HG03097 (cell line): Measurements from ENCODE around the gene PIP4K2A.

Experiments used
- ATAC-seq: cut with Tn5 transposase; IDR thresholded peaks from one replicate; pipeline ENCODE4 v1.9.1; 2021; ENCODE audit not compliant: unreplicated experiment, low FRiP score

Gene PIP4K2A

DNA sequence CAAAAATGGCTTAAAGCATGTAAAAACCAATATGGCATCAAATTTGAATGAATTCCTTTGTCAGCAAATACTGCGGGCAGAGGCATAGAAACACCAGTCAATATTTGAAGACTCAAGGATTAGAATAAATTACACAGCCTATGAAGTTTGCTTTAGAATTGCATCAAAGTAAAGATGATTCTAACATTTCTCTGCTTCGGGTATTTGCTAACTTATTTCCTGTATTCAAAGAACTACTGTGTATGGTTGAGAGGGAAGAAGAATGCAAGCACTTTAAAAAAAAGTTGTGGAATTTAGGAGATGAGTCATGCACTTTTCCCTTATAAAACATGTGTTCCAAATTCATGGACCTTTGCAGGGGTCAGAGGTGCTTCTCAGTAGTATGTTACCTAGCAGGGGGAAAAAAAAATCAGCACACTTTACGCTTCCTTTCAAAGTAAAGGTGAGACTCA, 90.1 kb downstream of the PIP4K2A start:
- ATAC-seq, result no peak

DNA sequence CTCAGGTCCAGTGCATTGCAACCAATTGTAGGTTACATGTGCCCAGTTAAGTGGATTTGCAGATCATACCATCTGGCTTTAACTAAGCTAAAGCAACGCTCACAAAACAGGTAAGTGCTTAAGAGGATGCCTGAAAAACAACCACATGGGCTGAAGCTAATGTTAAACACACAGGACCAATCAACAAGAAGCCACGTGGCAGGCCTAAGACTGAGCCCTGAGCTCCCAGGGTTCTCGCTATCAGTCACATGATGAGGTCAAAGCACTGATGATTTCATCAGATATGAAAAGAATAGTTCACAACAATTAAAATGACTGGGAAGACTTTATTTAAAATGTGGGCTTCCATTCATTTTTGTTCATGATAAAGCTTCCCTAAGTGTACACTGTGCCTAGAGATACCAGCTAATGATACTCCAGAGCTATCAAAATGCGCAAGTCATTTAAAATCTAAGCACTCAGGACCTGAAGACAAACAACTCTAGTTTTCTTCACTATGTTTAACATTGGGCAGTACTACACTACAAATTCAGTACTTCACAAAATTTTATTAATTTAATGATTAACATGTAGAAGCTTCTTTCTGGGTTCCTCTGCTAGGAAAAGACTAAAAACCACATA, 90.6 kb downstream of the PIP4K2A start:
- no peak for ATAC-seq

DNA sequence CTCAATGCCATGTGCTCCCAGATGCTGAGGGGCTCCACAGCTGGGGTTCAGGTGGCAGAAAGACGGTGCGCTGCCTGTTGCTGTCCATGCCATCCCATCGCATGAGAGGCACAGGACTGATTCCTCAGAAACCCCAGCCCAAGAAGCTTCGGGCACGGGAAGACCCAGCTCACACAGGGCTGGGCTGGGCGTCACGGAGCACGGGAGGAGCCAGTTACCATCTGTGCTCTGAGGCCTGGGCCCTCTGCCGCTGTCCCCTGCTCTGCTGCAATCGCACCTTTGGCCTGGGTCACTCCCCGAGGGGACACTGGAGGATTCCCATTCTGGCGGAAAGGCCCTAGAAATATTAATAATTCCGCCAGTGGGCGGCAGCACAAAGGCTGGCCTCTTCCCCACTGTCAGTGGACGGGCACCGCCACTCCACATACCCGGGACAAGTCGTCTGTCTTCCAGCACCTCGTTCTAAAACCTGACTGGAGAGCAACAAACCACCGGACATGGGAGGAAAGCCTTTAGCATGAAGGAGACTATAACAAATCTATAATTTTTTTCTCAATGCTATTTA, 92.1 kb downstream of the PIP4K2A start:
- no peak for ATAC-seq

DNA sequence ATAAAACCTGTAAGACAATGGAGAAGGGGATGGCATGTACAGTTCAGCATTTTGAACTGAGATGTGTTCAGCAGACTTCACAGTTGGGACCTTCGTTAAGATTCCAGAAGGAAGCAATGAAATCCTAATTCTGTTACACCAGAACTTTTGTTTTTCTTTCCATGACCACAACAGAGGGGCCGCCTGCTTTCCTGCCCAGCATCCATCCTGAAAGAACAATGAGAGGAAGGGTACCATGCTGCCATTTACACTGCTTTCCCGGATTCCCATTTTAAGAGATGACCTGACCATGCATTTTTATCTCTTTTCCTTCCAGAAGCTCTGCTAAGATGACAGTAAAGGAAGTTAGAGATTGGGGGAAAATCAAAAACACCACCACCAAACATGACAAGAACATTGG, 92.7 kb downstream of the PIP4K2A start:
- ATAC-seq, result no peak

DNA sequence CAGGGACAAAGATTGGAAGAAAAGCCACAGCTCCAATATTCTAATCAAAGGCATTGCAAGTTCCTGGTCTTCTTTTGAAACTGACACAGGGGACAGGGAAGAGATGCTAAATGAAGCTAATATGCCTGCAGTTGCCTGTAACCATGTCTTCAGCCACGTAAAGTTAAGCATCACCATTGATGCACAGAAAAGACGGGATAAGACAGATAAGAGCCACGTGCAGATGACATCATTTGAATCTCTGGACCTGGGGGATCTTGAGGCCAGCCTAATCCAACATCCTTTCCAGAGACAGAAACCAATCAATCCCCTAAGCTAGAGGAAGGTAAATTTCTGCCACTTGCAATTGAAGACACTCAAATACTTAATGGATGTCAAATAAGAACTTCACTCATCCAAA, 93.4 kb downstream of the PIP4K2A start:
- no peak for ATAC-seq

DNA sequence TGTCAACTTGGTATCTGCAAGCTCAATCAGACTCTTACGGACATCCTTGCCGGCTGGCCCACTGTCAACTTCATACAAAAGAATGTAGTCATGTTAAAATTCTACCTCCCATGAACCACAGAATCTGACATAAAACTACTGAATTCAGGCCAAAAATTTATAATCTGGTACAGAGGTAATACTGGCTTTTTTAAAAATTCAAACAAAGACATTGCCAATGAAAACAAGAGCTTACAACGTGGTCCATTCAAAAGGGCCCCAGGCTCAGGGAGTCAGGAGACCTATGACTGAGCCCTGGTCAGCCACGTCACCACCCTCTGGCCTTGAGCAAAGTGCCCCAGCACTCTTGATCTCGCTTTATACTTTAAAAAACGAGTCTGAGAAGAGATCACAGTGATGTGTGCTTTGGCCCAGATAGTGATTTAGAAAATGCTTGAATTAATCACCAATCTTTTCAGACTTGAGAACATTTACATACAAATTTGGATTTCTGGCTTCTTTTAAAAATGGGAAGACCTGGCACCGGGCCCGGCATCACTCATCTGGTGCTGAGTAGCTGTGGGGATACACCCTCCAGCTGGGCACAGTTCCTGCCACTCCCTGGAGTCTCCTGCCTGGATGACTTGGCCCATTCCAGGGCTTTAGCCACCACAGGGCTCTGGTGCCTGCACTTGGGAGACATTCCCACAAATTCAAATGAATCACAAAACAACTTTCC, 94.1 kb downstream of the PIP4K2A start:
- ATAC-seq, result no peak

DNA sequence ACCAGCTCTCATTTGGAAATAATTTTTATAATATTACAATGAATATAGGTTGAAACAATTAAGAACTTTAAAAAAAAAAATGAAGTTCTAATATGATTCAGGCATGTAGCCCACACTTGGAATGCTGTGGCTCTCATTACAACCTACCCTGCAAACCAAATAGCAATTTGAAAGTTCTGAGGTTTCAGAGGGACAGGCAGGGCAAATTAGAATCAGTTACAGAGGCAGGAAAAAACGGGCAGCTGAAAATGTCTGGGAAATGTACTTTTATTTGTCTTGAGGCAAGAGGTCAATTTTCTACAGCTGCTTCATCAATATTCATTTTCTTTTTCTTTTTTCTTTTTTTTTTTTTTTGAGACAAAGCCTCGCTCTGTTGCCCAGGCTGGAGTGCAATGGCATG, 95.3 kb downstream of the PIP4K2A start:
- ATAC-seq, result no peak

DNA sequence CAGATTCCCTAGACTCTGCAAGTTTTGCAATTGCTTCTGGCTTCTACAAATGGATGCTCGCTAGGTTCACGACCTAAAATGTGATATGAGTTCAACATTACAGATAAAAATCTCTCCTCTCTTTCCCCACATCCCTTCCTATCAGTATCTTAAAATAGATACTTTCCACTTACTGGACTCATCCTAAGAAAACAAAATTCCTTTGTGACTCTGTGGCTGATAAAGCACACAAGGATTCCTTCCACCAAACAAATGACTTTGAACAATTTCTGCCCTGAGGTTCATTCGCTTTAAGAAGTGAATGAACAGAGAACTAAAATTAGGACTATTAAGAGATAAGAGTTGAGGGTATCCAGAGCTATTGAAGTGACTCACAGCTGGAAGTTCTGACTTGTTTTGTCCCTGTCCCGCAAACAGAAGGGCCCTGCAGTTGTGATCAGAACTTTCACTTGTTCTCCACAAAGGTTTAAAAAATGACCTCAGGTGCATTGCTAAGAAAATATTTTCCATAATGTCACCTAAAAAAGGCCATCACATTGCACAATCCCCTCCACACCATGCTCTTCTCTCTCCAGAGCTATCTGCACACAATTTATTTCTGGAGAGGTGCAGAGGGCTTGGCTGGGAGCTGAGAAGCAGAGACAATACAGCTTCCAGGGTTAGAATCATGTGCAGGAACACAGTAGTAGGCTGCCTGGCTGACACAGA, 96.1 kb downstream of the PIP4K2A start:
- ATAC-seq, result no peak

DNA sequence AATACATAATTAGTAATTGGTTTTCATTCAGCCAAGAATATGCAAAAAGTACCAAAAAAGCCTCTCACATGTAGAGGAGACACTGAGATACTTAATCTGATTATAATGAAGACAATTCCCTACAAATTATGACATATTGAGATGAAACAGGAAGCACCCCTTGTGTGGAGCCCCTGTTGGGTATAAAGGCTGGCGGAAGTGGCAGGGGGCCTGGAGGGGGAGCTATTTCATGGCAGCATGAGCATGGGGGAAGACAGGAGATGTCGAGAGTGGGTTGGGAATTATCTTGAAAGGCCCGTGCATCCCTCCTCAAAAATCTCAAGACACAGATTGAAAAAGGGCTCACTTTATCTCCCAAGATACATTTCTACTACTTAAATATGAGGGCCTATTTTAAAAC, 96.9 kb downstream of the PIP4K2A start:
- ATAC-seq, result no peak

DNA sequence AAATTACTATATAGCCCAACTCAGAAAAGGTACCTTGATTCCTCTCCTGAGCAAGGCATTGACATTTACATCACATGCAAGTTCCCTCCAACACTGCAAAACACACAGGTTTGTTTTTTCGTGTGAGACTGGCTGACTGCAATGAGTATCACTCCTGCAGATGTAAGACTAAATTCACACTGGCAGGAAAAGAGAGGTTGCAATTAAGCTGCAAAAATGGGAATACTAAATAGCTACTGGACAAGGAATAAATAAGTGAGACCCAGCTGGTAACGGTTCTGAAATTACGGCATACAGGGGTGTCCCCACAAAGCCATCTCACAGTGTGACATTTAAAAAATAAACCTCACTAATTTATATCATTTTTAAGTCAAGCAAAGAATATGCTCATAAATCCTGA, 97.3 kb downstream of the PIP4K2A start:
- ATAC-seq, result no peak

DNA sequence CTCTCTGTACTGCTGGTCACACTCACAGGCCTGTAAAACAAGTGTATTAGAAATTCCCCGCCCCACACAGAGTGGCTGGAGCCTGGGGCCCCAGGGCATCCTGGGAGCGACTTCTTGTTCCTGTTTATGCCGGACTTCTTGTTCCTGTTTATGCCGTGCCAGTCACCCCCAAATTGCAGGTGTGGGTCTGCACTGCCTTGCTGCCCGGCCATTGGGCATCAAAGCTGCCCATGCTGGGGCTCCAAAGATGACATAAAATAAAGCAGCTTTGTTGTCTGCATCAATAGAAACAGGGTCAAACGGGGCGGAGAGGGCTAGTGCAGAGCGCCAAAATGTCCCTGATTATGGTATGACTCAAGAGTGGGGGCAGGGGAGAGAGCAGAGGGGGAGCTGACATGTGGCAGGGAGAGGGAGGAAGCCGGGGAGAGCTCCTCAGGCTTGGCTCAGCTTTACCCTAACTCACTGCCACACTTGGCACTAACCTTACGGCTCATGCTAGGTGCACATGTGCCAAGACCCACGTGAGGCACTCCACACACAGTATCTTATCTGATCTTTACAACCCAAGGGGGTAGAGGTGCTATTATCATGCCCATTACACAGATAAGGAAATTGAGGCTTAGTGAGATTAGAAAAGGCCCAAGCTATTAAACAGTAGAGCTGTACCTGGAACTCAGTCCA, 98.4 kb downstream of the PIP4K2A start:
- ATAC-seq, result no peak

DNA sequence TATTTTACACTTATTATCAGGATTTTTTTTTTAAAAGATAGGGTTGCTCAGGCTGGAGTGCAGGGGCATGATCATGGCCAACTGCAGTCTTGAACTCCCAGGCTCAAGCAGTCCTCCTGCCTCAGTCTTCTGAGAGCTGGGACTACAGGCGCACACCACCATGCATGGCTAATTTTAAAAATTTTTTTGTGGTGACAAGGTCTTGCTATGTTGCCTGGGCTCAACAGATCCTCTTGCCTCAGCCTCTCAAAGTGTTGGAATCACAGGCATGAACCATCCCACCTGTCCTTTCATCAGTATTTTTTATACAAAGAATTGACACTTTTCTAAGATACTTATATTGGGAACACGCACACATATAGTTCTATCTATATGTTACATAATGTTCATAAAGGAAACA, 99.3 kb downstream of the PIP4K2A start:
- ATAC-seq, result no peak

DNA sequence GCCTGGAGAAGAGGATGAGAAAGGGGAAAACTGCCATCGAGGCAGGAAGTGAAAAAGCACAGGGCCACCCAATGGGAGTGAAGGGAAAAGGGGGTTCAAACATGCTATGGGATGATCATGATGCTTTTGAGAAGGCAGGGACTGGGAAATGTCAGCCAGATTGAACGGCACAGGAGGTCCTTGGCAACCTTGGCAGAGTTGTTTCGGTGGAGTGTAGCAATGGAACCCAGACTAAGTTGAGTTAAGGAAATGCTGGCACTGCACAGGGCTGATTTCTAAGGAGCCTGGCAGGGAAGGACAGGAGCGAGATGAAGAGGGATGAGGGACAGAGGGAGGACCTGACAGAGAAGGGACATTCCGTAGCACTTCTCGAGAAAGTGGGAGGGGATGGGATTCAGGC, 101.4 kb downstream of the PIP4K2A start:
- no peak for ATAC-seq

DNA sequence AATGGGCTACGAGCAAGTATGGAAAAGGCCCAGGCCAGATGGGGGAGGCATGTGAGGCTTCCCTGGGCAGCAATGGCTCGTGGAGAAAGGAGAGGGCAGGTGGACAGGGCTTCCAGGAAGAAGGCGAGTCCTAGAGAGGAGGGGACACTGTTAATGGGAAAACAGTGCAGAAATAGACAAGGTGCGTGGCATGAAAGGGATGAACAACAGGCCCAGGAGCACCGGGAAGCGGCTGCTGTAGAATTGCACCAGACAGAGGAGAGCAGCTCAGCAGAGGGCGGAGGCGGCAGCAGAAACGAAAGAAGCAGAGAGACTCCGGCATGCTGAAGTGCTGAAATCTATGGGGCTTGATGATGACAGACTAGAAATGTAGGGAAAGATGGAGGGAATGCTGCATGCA, 102.1 kb downstream of the PIP4K2A start:
- ATAC-seq, result no peak

DNA sequence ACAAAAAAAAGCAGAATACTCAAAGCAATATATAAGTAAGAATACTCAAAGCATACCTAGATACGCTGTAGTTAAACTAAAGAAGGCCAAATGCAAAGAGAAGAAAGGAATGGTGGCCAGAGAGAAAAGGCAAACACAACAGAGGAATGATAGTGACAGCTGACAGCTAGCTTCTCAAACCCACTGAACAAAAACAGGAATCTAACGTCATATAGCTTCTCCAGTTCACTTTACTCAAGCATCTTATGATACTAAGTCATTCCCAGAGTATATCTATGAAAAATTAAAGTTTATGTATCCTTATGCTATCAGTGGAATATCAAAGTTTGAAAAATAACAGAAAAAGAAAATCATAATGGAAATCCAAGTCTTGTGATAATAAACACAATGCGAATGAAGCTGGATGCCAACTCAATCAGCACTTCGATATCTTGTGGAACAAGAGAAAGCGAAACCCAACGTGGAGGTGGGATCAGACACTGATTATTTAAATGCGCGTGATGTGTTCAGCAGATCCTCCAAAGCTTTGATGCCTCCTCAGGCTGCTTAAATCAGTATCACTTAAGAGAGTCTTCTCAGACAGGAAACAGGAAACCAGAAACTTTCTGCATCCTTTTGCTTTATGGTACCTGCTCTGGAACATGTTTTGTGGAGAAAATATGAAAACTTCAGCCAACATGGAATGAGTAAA, 102.8 kb downstream of the PIP4K2A start:
- peak; percentile 58 for ATAC-seq

DNA sequence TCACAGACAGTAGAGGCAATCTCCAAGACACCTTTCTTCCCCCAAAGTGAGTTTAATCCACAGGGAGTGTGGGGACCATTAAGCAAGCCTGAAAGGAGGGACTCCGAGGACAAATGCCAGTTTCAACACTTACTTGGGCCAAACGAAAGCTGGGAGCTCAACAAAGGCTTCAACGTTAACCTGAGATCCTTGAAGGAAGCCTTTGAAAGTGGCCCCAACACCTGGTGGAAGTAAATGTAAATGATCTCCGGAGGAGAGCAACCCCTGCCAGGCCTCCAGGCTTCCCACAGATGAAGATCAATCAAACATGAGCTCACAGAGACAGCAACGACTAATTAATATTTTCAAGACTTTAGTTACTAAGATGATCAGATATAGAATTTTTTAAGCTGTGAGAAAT, 103.8 kb downstream of the PIP4K2A start:
- no peak for ATAC-seq

DNA sequence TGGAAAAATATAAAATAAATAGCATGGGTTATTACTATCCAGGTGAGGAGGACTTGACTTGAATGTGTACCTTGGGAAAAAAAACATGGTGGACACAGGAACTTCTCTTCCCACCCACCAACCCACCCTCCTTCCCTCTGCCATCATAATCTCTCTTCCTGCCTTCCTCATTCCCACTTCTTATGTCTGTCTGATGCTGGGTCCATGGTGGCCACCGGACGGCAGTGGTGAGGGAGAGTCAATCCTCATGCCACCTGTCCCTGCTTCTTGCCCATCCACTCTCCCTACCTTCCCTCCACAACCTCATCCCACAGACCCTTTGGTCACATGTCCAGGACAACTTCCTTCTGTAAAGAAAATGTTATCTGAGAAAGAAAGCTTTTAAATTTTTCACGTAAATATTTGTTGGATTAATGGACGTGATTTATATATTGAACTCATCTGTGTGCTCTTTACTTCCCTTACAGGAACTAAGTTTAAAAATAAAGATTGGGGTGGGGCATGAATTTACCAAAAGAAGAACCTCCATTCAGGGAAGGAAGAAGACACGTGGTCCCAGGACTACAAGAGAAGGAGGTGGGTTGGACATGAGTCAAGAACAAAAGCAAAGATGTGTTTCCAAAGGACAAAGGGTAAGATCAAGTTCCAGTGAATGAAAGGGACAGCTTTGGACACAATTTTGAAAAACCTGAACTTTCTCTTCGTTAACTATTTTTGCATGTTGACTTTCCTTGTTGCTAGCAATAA, 104.5 kb downstream of the PIP4K2A start:
- ATAC-seq, result no peak

DNA sequence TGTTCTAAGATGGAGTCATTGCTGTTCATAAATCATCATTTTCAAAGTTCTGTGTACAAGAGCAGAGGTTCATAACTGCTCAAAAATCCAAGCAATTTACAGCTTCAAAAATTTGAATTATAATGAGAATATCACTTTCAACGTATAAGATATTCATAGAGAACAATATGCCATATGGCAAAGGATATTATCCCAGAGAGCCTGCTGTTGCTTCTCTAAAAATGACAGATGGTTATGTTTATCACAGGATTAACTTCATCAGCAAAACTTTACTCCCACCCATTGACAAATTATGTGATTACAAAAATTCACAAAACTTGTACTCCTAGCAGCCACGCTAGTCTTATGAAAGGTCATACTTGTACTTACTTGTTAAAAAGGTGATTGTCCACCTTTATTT, 105.1 kb downstream of the PIP4K2A start:
- ATAC-seq, result no peak

DNA sequence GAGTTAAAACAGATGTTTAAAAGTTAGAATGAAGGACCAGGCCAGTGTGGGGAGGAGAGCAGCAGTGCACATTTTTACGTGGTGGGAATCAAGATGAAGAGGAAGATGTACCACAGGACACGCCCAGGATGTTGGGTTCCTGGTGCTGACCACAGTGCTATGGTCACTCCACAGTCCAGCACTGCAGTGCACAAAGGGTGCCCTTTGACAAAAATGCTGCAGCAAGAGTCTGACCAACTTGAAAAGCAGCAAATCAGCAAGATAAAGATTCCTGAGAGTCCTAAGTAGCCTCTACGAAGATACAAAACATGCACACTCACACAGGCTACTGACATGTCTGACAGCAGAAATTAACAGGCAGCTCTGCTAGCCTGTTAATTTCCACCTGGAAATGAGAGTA, 107.1 kb downstream of the PIP4K2A start:
- ATAC-seq, result no peak

DNA sequence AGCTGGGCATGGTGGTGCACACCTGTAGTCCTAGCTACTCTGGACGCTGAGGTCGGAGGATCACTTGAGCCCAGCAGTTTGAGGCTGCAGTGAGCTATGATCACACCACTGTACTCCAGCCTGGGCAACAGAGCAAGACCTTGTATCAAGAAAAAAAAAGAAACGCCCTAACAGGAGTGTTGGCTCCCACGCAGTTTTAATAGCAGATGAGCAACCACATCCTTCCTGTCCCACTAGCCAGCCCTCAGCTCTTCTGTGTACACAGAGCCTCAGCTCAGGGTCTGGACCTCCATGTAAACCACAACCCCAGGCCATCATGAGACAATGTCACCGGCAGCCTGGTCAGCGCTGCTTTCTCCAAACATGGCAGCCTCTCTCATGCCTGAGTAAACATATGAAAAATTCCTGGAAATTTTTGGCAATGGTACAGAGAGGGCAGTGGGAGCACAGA, 108.2 kb downstream of the PIP4K2A start:
- peak; percentile 92 for ATAC-seq
